ENCODE data around the gene SCO2. TPM values are rescaled to one million over a fixed set of nuclear protein-coding genes. Genes with fewer than 3 reads are reported as not detected.

The SCO2 gene
- total and polyA plus RNA-seq, 2 of the 13 experiments (the other 11 are each of a cell fraction or from before 2014, with no cell fraction given), result 0.32 to 3.7 TPM

DNA sequence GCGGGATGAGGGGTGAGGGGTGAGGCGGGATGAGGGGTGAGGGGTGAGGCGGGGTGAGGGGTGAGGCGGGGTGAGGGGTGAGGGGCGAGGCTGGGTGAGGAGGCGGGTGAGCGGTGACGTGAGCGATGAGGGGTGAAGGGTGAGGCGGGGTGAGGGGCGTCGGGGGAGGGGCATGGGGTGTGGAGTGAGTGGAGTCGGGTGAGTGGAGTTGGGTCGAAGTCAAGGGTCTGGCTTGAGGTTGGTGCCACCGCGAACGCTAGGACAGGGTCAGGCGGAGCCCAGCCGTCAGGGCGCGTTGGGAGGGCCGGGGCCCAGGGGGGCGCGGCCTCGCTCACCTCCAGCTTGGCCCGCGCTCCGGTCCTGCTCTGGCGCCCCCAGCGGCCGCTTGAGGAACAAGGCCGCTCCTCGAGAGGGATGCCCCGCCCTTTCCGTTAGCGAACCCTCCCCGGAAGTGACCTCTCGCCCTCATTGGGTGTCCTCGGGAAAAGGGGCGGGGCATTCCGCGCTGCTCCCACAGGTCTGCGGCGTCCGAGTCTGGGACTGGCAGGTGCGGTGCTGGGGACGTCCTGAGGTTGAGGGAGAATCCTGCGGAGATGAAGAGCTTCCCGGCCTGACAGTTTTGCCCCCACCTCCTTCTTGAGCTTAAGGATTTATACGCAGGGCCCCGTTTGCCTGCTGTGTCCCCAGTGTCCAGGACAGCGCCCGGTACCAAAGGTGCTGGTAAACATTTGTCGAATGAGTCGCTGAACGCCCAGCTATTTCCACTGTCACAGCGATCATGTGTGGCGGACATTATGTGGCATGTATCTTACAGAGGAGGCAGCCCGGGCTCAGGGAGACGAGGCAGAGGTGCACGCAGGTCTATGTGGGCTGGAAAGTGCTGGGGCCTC lies 37.4 kb upstream of the SCO2 start, which contains the start of gene SYCE3 (continued):
- TF ChIP-seq PRPF4 (IDR thresholded peaks at IDR 0.05; ENCODE audit: low read depth, low read length, poor library complexity, severe bottlenecking) (no peak), SMARCE1 (IDR thresholded peaks at IDR 0.05; ENCODE audit: borderline replicate concordance) (no peak), YEATS2 (CRISPR knock-in tag; IDR thresholded peaks at IDR 0.05; ENCODE audit: borderline replicate concordance) (peak; percentile 70; the same call in 1 of the 2 replicates), ZC3H4 (CRISPR knock-in tag; IDR thresholded peaks at IDR 0.05; ENCODE audit: borderline replicate concordance) (no peak), LRRFIP1 (CRISPR knock-in tag; conservative IDR thresholded peaks at IDR 0.05) (no peak), FOXM1 (CRISPR knock-in tag; IDR thresholded peaks at IDR 0.05) (no peak), ZBTB3 (CRISPR knock-in tag; IDR thresholded peaks at IDR 0.05; ENCODE audit: borderline replicate concordance, low read depth) (no peak), KDM6A (CRISPR knock-in tag; IDR thresholded peaks at IDR 0.05; ENCODE audit: low read depth) (no peak), POLR2AphosphoS2 (IDR thresholded peaks at IDR 0.05; ENCODE audit: low read depth, low read length) (no peak), ZNF75D (CRISPR knock-in tag; IDR thresholded peaks at IDR 0.05; ENCODE audit: borderline replicate concordance) (no peak), PHF8 (CRISPR knock-in tag; IDR thresholded peaks at IDR 0.05) (no peak; the same call in 1 of the 2 replicates), SOX5 (CRISPR knock-in tag; IDR thresholded peaks at IDR 0.05; ENCODE audit: borderline replicate concordance) (peak; percentile 38; the same call in 1 of the 2 replicates), PHF20 (CRISPR knock-in tag; IDR thresholded peaks at IDR 0.05) (peak; percentile 69), THAP11 (CRISPR knock-in tag; IDR thresholded peaks at IDR 0.05) (peak; percentile 76), GFI1 (CRISPR knock-in tag; IDR thresholded peaks at IDR 0.05; ENCODE audit: borderline replicate concordance) (no peak), ZNF839 (CRISPR knock-in tag; IDR thresholded peaks at IDR 0.05; ENCODE audit: borderline replicate concordance) (no peak), HBP1 (CRISPR knock-in tag; IDR thresholded peaks at IDR 0.05; ENCODE audit: low read depth) (peak; percentile 63; the same call in 1 of the 2 replicates), MIER2 (CRISPR knock-in tag; IDR thresholded peaks at IDR 0.05) (no peak), LBX2 (CRISPR knock-in tag; IDR thresholded peaks at IDR 0.05; ENCODE audit: borderline replicate concordance) (no peak), XRCC5 (optimal IDR thresholded peaks at IDR 0.05; ENCODE audit: low read length) (peak; percentile 94), ZKSCAN8 (CRISPR knock-in tag; IDR thresholded peaks at IDR 0.05; ENCODE audit: borderline replicate concordance) (no peak; the same call in 1 of the 2 replicates), MXD3 (CRISPR knock-in tag; IDR thresholded peaks at IDR 0.05) (no peak), ZSCAN20 (CRISPR knock-in tag; IDR thresholded peaks at IDR 0.05; ENCODE audit: borderline replicate concordance) (no peak), ZSCAN31 (CRISPR knock-in tag; IDR thresholded peaks at IDR 0.05; ENCODE audit: low read depth) (no peak; the same call in 1 of the 2 replicates), ZNF101 (CRISPR knock-in tag; IDR thresholded peaks at IDR 0.05; ENCODE audit: borderline replicate concordance, low read depth) (no peak), GLI4 (CRISPR knock-in tag; IDR thresholded peaks at IDR 0.05; ENCODE audit: borderline replicate concordance) (no peak)

All from HepG2 (cell line).